ENCODE measurements around the gene COL6A2.
"Not testable (repeated sequence)": the region's sequence is repeated elsewhere in the genome, so short reads cannot be mapped to it uniquely, and the experiment has no call there.

COL6A2 gene

GRCh38 chr21:46080171-46081021 is 17.5 kb upstream of the COL6A2 start:
- Histone ChIP-seq H3K27me3 (ENCODE audit: control insufficient read depth, insufficient read depth, low read length) (no peaks in the 10 kb centered on the region), H3K4me3 (ENCODE audit: low read length) (no peak overlapping the region), H3K4me1 (ENCODE audit: control insufficient read depth, insufficient read depth, low read length) (no peaks in the 10 kb centered on the region; the same call in 1 of the 2 replicates), H3K36me3 (ENCODE audit: control insufficient read depth, insufficient read depth, low read length) (no peaks in the 10 kb centered on the region), H3K27ac (ENCODE audit: low read length) (no peak overlapping the region), H3K9me3 (ENCODE audit: control insufficient read depth, insufficient read depth, low read length) (no peaks in the 10 kb centered on the region)
- no CpG with 5 or more reads among the region's 30 CpGs for WGBS (ENCODE audit: insufficient coverage, insufficient read length)
- DNase-seq (ENCODE audit: low read depth, low spot score), result no peak

- Histone ChIP-seq H3K36me3 (ENCODE audit: control insufficient read depth, insufficient read depth, low read length) (no peaks in the 10 kb centered on the region), H3K4me1 (ENCODE audit: control insufficient read depth, insufficient read depth, low read length) (no peaks in the 10 kb centered on the region; the same call in 1 of the 2 replicates), H3K27me3 (ENCODE audit: control insufficient read depth, insufficient read depth, low read length) (no peaks in the 10 kb centered on the region), H3K9me3 (ENCODE audit: control insufficient read depth, insufficient read depth, low read length) (no peaks in the 10 kb centered on the region), H3K4me3 (ENCODE audit: low read length) (no peak overlapping the region), H3K27ac (ENCODE audit: low read length) (no peak overlapping the region)
- no peak for DNase-seq (ENCODE audit: low read depth, low spot score)
- WGBS (ENCODE audit: insufficient coverage, insufficient read length), result no CpG with 5 or more reads among the region's 39 CpGs
Observed at GRCh38 chr21:46081022-46081861, 16.7 kb upstream of the COL6A2 start.

GRCh38 chr21:46081862-46082712 is 15.8 kb upstream of the COL6A2 start:
- H3K4me1 ChIP-seq (ENCODE audit: control insufficient read depth, insufficient read depth, low read length), result no peaks in the 10 kb centered on the region; the same call in 1 of the 2 replicates
- no peaks in the 10 kb centered on the region for H3K27me3 ChIP-seq (ENCODE audit: control insufficient read depth, insufficient read depth, low read length)
- H3K27ac ChIP-seq (ENCODE audit: low read length), result no peak overlapping the region
- H3K4me3 ChIP-seq (ENCODE audit: low read length), result no peak overlapping the region
- no peaks in the 10 kb centered on the region for H3K9me3 ChIP-seq (ENCODE audit: control insufficient read depth, insufficient read depth, low read length)
- WGBS (ENCODE audit: insufficient coverage, insufficient read length), result no CpG with 5 or more reads among the region's 35 CpGs
- no peak for DNase-seq (ENCODE audit: low read depth, low spot score)
- no peaks in the 10 kb centered on the region for H3K36me3 ChIP-seq (ENCODE audit: control insufficient read depth, insufficient read depth, low read length)

GRCh38 chr21:46082713-46082962 is 15.3 kb upstream of the COL6A2 start:
- Histone ChIP-seq H3K4me1 (ENCODE audit: control insufficient read depth, insufficient read depth, low read length) (no peaks in the 10 kb centered on the region; the same call in 1 of the 2 replicates), H3K27me3 (ENCODE audit: control insufficient read depth, insufficient read depth, low read length) (no peaks in the 10 kb centered on the region)

GRCh38 chr21:46082963-46083790 is 14.7 kb upstream of the COL6A2 start:
- DNase-seq (ENCODE audit: low read depth, low spot score), result no peak
- no peaks in the 10 kb centered on the region for H3K27me3 ChIP-seq (ENCODE audit: control insufficient read depth, insufficient read depth, low read length)
- no peaks in the 10 kb centered on the region; the same call in 1 of the 2 replicates for H3K4me1 ChIP-seq (ENCODE audit: control insufficient read depth, insufficient read depth, low read length)
- no peak overlapping the region for H3K4me3 ChIP-seq (ENCODE audit: low read length)
- no peaks in the 10 kb centered on the region for H3K36me3 ChIP-seq (ENCODE audit: control insufficient read depth, insufficient read depth, low read length)
- no peaks in the 10 kb centered on the region for H3K9me3 ChIP-seq (ENCODE audit: control insufficient read depth, insufficient read depth, low read length)
- no CpG with 5 or more reads among the region's 35 CpGs for WGBS (ENCODE audit: insufficient coverage, insufficient read length)
- no peak overlapping the region for H3K27ac ChIP-seq (ENCODE audit: low read length)

More at GRCh38 chr21:46082713-46082962, 15.3 kb upstream of the COL6A2 start:
- H3K4me3 ChIP-seq (ENCODE audit: low read length), result no peak overlapping the region
- H3K9me3 ChIP-seq (ENCODE audit: control insufficient read depth, insufficient read depth, low read length), result no peaks in the 10 kb centered on the region
- DNase-seq (ENCODE audit: low read depth, low spot score), result no peak
- WGBS (ENCODE audit: insufficient coverage, insufficient read length), result no CpG with 5 or more reads among the region's 5 CpGs
- H3K27ac ChIP-seq (ENCODE audit: low read length), result no peak overlapping the region
- no peaks in the 10 kb centered on the region for H3K36me3 ChIP-seq (ENCODE audit: control insufficient read depth, insufficient read depth, low read length)

- Histone ChIP-seq H3K4me3 (ENCODE audit: low read length) (no peak overlapping the region), H3K4me1 (ENCODE audit: control insufficient read depth, insufficient read depth, low read length) (no peaks in the 10 kb centered on the region; the same call in 1 of the 2 replicates), H3K36me3 (ENCODE audit: control insufficient read depth, insufficient read depth, low read length) (no peaks in the 10 kb centered on the region), H3K27me3 (ENCODE audit: control insufficient read depth, insufficient read depth, low read length) (no peaks in the 10 kb centered on the region), H3K27ac (ENCODE audit: low read length) (no peak overlapping the region), H3K9me3 (ENCODE audit: control insufficient read depth, insufficient read depth, low read length) (no peaks in the 10 kb centered on the region)
- no CpG with 5 or more reads among the region's 29 CpGs for WGBS (ENCODE audit: insufficient coverage, insufficient read length)
- DNase-seq (ENCODE audit: low read depth, low spot score), result no peak
Observed at GRCh38 chr21:46083791-46084561, 13.9 kb upstream of the COL6A2 start.

GRCh38 chr21:46084709-46085108 is 13.2 kb upstream of the COL6A2 start:
- Histone ChIP-seq H3K36me3 (ENCODE audit: control insufficient read depth, insufficient read depth, low read length) (no peaks in the 10 kb centered on the region), H3K27me3 (ENCODE audit: control insufficient read depth, insufficient read depth, low read length) (no peaks in the 10 kb centered on the region), H3K9me3 (ENCODE audit: control insufficient read depth, insufficient read depth, low read length) (no peaks in the 10 kb centered on the region), H3K4me3 (ENCODE audit: low read length) (no peak overlapping the region), H3K4me1 (ENCODE audit: control insufficient read depth, insufficient read depth, low read length) (no peaks in the 10 kb centered on the region; the same call in 1 of the 2 replicates), H3K27ac (ENCODE audit: low read length) (no peak overlapping the region)
- WGBS (ENCODE audit: insufficient coverage, insufficient read length), result no CpG with 5 or more reads among the region's 10 CpGs
- no peak for DNase-seq (ENCODE audit: low read depth, low spot score)

GRCh38 chr21:46085259-46085658 is 12.7 kb upstream of the COL6A2 start:
- H3K4me3 ChIP-seq (ENCODE audit: low read length); H3K36me3 ChIP-seq (ENCODE audit: control insufficient read depth, insufficient read depth, low read length); H3K27me3 ChIP-seq (ENCODE audit: control insufficient read depth, insufficient read depth, low read length); H3K27ac ChIP-seq (ENCODE audit: low read length); DNase-seq (ENCODE audit: low read depth, low spot score); H3K9me3 ChIP-seq (ENCODE audit: control insufficient read depth, insufficient read depth, low read length); H3K4me1 ChIP-seq (ENCODE audit: control insufficient read depth, insufficient read depth, low read length): not testable (repeated sequence)
- no CpG with 5 or more reads among the region's 5 CpGs for WGBS (ENCODE audit: insufficient coverage, insufficient read length)

GRCh38 chr21:46087641-46088040 is 10.3 kb upstream of the COL6A2 start:
- no peak overlapping the region for H3K4me3 ChIP-seq (ENCODE audit: low read length)
- no peak overlapping the region for H3K27ac ChIP-seq (ENCODE audit: low read length)
- WGBS (ENCODE audit: insufficient coverage, insufficient read length), result 100% methylated on average over 1 of the region's 1 CpG
- H3K27me3 ChIP-seq (ENCODE audit: control insufficient read depth, insufficient read depth, low read length), result no peaks in the 10 kb centered on the region
- no peaks in the 10 kb centered on the region; the same call in 1 of the 2 replicates for H3K4me1 ChIP-seq (ENCODE audit: control insufficient read depth, insufficient read depth, low read length)
- H3K9me3 ChIP-seq (ENCODE audit: control insufficient read depth, insufficient read depth, low read length), result no peaks in the 10 kb centered on the region
- H3K36me3 ChIP-seq (ENCODE audit: control insufficient read depth, insufficient read depth, low read length), result no peaks in the 10 kb centered on the region
- no peak for DNase-seq (ENCODE audit: low read depth, low spot score)
